Activated gamma-delta T cell (primary cell): ENCODE measurements around the gene MMP20.
"Not testable (repeated sequence)": the region's sequence is repeated elsewhere in the genome, so short reads cannot be mapped to it uniquely, and the experiment has no call there.

Source experiments
- DNase-seq: peaks from one replicate; lab custom pipeline; 2025; lab: John Stamatoyannopoulos, UW
- total RNA-seq, 2 donors: gene quantifications; one replicate each; lab custom pipeline; 2026; lab: John Stamatoyannopoulos, UW

MMP20 gene, protein sequence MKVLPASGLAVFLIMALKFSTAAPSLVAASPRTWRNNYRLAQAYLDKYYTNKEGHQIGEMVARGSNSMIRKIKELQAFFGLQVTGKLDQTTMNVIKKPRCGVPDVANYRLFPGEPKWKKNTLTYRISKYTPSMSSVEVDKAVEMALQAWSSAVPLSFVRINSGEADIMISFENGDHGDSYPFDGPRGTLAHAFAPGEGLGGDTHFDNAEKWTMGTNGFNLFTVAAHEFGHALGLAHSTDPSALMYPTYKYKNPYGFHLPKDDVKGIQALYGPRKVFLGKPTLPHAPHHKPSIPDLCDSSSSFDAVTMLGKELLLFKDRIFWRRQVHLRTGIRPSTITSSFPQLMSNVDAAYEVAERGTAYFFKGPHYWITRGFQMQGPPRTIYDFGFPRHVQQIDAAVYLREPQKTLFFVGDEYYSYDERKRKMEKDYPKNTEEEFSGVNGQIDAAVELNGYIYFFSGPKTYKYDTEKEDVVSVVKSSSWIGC
- 0 reads per million in 2 donors for total RNA-seq

DNA sequence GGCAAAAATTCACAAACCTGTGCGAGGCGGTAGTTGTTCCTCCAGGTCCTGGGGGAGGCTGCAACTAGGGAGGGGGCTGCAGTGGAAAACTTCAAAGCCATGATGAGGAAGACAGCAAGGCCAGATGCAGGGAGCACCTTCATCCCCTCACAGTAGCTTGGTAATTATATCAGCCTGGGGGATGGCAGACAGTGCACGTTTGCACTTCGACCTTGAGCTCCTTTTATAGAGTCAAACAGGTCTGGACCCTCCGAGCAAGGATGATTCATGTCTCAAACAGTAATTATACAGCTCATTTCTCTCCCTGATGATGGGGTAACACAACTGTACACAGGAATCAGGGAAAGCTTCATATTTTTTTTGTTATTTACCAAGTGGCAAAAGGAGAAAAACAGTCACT lies at the start of gene MMP20:
TSS of gene MMP20 (minus strand) at position 156 of the 400 bp plus-strand sequence. CDS start at position 143, 13 bp downstream.
- no peak for DNase-seq

DNA sequence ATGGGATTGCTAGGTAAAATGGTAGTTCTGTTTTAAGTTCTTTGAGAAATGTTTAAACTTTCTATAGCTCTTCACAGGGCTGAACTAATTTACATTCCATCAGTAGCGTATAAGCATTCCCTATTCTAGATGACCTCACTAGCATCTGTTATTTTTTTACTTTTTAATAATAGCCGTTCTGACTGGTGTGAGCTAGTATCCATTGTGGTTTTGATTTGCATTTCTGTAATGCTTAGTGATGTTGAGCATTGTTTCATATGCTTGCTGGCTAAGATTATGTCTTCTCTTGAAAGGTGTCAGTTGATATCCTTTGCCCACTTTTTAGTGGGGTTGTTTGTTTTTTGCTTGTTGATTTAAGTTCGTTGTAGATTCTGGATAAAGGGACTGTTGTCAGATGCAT lies 44.5 kb upstream of the MMP20 start:
- DNase-seq, result no peak

DNA sequence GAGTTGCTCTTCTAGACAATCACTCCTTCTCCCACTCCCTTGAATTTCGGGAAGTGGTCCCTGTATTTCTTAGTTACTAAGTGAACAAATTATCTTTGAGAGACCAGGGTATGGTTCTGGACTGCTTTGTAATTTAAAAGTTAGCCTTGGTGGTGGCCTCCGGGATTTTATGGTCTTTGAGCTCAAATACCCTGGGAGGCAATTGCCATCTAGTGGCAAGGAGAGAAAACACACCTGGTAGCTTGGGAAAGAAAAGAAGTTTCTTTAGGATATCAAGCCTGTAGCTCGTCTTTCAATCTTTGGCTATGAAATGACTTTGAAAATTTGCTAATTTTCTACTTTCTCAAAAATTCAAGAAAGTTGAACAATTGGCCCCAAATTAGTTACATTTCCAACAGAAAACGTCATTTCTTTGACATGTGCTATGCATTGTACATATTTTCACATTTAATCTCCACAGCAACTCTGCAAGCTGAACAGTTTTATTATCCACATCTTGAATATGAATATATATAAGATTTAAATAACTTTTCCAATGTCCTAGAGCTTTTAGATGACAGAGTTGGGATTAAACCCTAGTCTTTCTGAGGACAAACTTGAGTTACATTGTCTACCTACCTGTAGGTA lies 41.3 kb upstream of the MMP20 start:
- no peak for DNase-seq

DNA sequence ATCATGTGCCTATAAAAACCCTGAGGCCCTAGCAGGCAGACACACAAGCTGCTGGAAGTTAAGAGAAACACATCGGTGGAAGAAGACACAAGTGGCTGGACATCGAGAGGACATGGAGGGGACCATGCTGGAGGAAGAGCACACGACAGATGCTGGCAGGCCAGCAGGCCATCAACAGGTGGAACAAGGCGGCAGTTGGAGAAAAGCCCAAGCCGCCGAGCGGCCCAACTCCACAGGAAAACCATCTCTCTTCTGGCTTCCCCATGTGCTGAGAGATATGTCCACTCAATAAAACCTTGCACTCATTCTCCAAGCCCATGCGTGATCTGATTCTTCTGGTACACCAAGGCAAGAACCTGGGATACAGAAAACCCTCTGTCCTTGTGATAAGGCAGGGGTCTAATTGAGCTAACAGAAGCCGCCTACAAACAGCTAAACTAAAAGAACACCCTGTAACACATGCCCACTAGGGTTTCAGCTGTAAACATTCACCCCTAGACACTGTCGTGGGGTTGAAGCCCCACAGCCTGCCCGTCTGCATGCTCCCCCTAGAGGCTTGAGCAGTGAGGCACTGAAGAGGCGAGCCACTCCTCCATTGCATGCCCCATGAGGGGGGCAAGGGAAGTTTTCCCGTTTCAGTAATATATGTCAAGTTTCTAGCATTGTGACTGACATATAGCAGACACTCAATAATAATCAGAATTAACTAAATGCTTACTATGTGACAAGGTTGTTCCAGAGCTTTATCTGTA lies 39.0 kb upstream of the MMP20 start:
- DNase-seq, result no peak

- DNase-seq, result no peak
Measured at GRCh38 chr11:102662607-102663006, 37.5 kb upstream of the MMP20 start.

DNA sequence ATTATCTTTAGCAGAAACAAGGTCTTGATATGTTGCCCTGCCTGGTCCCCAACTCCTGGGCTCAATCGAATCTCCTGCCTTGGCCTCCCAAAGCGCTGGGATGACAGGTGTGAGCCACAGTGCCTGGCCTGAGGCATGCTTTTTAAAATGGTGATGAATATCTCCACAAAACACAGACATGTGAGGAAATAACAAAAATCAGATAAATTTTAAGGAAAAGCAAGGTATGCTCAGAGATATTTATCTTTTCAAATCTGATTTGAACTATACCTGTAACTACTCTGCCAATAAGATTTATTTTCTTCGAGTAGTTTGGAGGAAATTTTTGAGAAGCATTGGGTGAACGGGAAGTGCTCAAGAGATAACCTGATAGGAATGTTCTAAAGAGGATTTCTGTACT lies 35.9 kb upstream of the MMP20 start:
- no peak for DNase-seq

DNA sequence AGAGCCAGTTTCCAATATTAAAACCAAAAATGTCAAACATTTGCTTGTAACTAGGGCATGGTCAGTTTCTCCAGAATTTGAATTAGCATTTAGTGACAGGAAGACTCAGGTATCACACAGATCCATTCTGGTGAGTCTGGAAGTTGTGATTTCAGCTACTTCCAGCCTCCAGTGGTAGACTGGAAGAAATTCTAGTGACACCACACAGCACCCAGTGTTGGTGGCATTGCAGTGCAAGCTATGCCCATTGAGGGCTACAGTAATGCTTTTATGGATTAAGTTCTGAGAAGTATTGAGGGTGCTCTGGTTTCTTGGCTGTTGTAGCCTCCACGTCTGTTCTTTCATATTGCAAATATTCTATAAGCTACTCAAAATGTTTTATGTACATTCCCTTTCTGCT lies 31.4 kb upstream of the MMP20 start:
- DNase-seq, result no peak

DNA sequence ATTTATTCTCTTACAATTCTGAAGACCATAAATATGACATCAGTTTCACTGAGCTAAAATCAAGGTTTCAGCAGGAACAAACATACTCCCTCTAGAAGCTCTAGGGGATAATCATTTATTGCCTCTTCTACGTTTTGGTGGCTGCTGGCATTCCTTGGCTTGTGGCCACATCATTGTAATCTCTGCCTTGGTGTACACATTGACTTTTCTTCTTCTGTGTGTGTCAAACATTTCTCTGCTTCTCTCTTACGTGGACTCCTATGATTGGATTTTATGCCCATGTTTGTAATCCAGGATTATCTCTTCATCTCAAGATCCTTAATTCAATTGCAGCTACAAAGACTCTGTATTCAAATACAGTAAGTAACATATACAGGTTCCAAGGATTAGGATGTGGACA lies 30.4 kb upstream of the MMP20 start:
- no peak for DNase-seq

GRCh38 chr11:102654761-102655160 lies 29.6 kb upstream of the MMP20 start:
- no peak for DNase-seq

DNA sequence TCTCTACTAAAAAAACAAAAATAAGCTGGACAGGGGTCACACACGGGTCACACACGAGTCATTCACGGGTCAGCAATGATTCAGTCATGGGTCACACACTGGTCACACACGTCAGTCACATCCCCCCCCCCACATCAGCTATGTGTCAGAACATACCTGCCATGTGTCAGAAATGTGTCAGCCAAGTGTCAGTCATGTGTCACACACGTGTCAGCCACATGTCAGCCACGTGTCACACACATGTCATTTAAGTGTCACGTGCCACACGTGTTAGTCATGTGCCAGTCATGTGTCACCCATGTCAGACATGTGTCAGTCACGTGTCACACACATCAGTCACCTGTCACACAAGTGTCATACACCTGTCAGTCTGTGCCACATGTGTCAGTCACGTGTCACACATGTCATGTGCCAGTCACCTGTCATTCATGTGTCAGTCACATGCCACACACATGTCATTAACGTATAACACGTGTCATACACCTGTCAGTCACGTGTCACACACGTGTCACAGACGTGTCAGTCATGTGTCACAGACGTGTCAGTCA lies 28.7 kb upstream of the MMP20 start:
- no peak for DNase-seq

- DNase-seq, result no peak
Measured at GRCh38 chr11:102647430-102647829, 22.3 kb upstream of the MMP20 start.

DNA sequence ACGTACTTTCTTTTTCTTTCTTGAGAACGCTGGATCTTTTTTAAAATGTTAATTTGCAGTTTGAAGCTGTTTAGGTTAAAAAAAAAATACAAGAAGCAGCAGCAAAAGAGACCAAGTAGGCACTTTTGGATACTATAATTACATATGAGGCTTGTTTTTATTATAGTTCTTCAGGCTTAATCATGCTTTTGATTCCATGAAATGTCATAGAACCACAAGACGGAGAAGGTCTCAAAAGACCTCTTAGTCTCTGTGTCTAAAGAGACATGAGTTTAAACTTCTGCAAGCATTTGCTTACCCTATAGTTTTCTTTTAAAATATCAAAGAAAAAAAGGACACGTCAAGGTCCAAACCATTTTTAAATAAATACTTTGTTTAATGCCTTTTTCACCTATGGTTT lies 18.8 kb upstream of the MMP20 start:
- no peak for DNase-seq

DNA sequence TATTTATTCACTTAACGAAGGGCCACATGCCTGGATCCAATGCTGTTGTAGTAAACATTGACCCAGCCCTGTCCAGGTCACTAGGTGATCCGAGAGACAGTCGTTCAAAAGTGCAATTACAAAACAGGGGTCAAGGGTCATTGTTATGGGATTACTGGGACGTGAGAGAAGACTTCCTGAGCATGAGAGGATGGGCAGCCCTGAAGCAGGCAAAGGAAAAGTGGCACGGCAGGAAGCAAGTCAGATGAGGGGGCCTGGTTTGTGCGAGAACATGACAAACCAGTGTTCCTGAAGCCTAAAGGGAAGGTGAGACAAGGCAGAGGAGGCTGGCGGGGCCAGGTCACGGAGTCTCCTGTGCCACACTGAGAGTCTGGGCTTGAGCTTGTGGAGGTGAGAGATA lies 15.8 kb upstream of the MMP20 start:
- no peak for DNase-seq

DNA sequence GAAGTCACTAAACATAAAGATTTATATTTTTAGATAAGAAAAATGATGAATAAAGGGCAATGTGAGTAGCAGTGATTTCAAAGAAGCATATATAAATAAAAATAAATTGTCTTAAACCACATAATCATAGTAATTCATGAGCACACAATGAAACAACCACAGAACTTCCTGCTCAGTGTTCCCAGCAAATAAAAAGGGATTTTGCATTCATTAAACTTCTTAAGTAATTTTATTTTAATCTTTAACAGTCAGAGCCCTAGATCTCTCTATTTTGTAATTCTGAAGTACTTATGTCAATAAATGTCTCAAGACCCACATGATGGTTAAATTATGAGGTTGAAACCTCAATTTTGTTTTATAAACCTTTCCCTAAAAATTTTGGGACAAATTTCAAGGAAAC lies 14.5 kb upstream of the MMP20 start:
- no peak for DNase-seq

- no peak for DNase-seq
Measured at GRCh38 chr11:102637731-102638130, 12.6 kb upstream of the MMP20 start.

DNA sequence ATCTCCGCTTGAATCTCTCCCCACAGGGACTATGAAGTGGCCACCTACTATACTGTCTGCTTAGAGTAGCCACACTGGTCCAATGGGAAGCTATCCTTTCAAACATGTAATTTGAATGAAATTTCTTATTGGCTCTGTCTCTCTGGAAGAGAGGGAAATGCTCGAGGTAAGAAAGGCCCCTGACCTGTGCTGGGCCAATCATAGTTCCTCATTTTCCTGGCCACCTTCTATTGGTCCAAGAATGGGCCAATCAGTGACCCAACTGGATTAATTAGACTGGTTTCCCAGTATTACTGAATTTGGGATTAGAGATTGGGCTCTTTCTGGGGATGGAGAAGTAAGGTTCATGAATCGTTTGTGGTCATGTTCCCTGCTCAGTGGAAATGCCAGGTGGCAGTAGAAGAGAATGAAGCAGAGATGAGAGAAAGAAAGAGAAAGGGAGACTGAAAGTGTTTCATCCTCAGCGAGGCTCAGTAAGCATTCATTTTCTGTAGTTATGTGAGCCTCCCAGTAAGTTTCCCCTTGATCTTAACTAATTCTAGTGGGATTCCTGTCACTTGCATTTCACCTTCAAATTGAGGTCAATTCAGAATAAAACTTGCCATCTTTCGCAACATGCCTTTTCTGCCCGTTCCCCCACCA lies 8.4 kb upstream of the MMP20 start:
- no peak for DNase-seq

DNA sequence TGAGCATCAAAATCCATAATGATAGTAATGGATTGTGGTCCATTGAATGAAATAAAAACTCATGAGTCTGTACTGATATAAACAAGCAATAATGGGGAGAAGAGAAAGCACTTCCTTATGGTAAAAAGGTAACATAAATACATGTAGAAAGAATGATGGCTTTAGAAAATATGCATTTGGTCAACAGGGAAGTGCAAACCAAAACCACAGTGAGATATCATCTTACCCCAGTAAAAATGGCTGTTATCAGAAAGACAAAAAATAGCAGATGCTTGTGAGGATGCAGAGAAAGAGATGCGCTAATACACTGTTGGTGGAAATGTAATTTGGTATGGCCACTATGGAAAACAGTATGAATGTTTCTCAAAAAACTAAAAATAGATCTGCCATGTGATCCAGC lies 6.9 kb upstream of the MMP20 start:
- no peak for DNase-seq

GRCh38 chr11:102630598-102631448 lies 5.7 kb upstream of the MMP20 start:
- DNase-seq, result no peak

DNA sequence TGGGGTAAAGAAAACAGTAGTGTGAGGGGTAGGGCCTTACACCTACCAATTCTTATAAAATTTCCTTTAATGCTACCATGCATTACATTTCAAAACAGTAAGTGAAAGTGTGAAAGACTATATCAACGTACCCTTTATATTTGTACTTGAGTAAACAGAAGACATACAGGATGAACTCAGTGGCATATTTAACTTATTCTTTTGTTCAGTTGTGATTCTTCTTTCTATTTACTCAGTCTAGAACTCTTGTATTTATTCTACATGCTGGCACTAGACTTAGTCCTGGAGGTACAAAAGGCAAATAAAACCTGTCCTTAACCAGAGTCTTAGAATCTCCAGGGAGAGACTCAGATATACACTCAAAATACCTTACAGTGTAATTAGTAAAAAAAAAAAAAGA lies 4.8 kb upstream of the MMP20 start:
- DNase-seq, result not testable (repeated sequence)

GRCh38 chr11:102626676-102627075 lies 1.5 kb upstream of the MMP20 start:
- DNase-seq, result no peak

- no peak for DNase-seq
Measured at GRCh38 chr11:102623998-102624397, 1.1 kb downstream of the MMP20 start.
